ENCODE results near the gene SCRG1.

DNA sequence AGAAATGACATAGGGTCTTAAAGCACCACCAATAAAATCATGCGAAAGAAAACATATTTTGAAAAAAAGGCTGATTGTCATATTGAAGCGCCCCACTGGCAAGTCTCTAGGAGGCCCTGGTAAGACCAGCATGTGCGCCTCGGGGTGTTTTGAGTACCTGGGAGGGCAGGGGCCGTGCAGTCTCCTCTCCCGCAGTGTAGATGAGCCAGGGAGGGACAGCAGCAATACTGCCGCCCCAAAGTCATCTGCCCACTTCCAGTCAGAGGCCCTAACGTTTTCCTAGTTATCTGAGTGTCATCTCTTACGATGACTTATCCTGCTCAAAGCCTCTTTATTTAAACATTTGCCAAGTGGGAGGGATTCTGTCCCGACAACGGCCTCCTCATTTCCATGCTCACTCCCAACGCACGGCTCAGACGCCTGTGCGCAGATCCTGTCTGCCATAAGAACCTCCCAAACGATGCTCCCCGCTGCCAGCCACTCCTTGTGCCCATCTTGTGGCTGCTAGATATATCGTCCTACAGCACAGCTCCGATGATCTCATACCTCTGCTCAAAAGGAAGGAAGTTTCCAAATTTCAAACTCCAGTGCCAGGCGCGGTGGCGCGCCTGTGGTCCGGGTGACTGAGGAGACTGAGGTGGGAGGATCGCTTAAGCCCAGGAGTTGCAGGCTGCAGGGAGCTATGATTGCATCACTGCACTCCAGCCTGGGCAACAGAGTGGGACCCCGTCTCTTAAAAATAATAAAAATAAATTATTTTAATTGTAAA lies 17.2 kb upstream of the SCRG1 start:
- TF ChIP-seq TOX (CRISPR knock-in tag; IDR thresholded peaks at IDR 0.05; ENCODE audit: borderline replicate concordance) (no peak), PPARA (CRISPR knock-in tag; IDR thresholded peaks at IDR 0.05; ENCODE audit: borderline replicate concordance) (no peak), TSHZ2 (CRISPR knock-in tag; IDR thresholded peaks at IDR 0.05) (no peak)
- TF ChIP-seq, protein P1, sequence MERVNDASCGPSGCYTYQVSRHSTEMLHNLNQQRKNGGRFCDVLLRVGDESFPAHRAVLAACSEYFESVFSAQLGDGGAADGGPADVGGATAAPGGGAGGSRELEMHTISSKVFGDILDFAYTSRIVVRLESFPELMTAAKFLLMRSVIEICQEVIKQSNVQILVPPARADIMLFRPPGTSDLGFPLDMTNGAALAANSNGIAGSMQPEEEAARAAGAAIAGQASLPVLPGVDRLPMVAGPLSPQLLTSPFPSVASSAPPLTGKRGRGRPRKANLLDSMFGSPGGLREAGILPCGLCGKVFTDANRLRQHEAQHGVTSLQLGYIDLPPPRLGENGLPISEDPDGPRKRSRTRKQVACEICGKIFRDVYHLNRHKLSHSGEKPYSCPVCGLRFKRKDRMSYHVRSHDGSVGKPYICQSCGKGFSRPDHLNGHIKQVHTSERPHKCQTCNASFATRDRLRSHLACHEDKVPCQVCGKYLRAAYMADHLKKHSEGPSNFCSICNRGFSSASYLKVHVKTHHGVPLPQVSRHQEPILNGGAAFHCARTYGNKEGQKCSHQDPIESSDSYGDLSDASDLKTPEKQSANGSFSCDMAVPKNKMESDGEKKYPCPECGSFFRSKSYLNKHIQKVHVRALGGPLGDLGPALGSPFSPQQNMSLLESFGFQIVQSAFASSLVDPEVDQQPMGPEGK (CRISPR knock-in tag; IDR thresholded peaks at IDR 0.05; ENCODE audit: borderline replicate concordance): no peak

Measured in SK-N-SH treated with all-trans-retinoic acid at 6 μM for 48 hours (cell line).